CD14-positive monocyte (primary cell): ENCODE results near the gene GUCA1C. TPM values are rescaled to one million over a fixed set of nuclear protein-coding genes. Genes with fewer than 3 reads are reported as not detected.

Source experiments
- DNase-seq, 3 donors: peaks; one replicate each; pipeline ENCODE4 v3.0.0-alpha.2; 2011 to 2022
- H2AFZ ChIP-seq: 2 replicates; pipeline ENCODE4 v1.6.0; 2012; ENCODE audit warnings: mild to moderate bottlenecking, low read depth, low read length, inconsistent platforms; ENCODE audit not compliant: insufficient read depth, poor library complexity, severe bottlenecking
- H3K27ac ChIP-seq, 2 donors: 1 replicate in 1 of 2; 2 replicates in 1 of 2; pipeline ENCODE4 v1.5.1; 2012 to 2013; ENCODE audit warnings: low read length in 2 of 2, control low read depth in 1 of 2, inconsistent platforms in 1 of 2, low read depth in 1 of 2, mild to moderate bottlenecking in 1 of 2
- H3K27me3 ChIP-seq, 2 donors: one replicate each; pipeline versions ENCODE4 v1.6.0 to v1.6.1; 2011 to 2013; ENCODE audit warnings: low read length in 2 of 2; ENCODE audit not compliant: control insufficient read depth in 2 of 2, insufficient read depth in 2 of 2
- H3K36me3 ChIP-seq, 2 donors: replicated peaks in 1 of 2; 1 replicate in 1 of 2; 2 replicates in 1 of 2; pipeline versions ENCODE4 v1.5.1 to v1.6.1; 2012 to 2013; ENCODE audit warnings: low read length in 2 of 2, control low read depth in 1 of 2, inconsistent platforms in 1 of 2, mild to moderate bottlenecking in 1 of 2; ENCODE audit not compliant: insufficient read depth in 2 of 2, control insufficient read depth in 1 of 2
- H3K4me1 ChIP-seq, 2 donors: 1 replicate in 1 of 2; 2 replicates in 1 of 2; pipeline versions ENCODE4 v1.5.1 to v1.6.1; 2012 to 2013; ENCODE audit warnings: low read length in 2 of 2, control low read depth in 1 of 2, inconsistent platforms in 1 of 2, mild to moderate bottlenecking in 1 of 2, moderate library complexity in 1 of 2; ENCODE audit not compliant: insufficient read depth in 2 of 2, control insufficient read depth in 1 of 2
- H3K4me2 ChIP-seq: replicated peaks from 2 replicates; pipeline ENCODE3; 2012; ENCODE audit warnings: low read length, moderate library complexity, mild to moderate bottlenecking; ENCODE audit not compliant: poor library complexity, severe bottlenecking; ENCODE audit errors: extremely low read depth
- H3K4me3 ChIP-seq, 3 experiments: fragments of 200-600 bp in 1 of 3; sonication (generic) in 1 of 3; replicated peaks in 1 of 3; 1 replicate in 2 of 3; 2 replicates in 1 of 3; pipeline ENCODE4 v1.5.1; 2011 to 2013; ENCODE audit warnings: low read length in 3 of 3, mild to moderate bottlenecking in 3 of 3, control low read depth in 2 of 3, low read depth in 2 of 3, inconsistent platforms in 1 of 3, moderate library complexity in 1 of 3
- H3K79me2 ChIP-seq: 2 replicates; pipeline ENCODE4 v1.6.0; 2012; ENCODE audit warnings: mild to moderate bottlenecking, control low read depth, inconsistent platforms, low read length, moderate library complexity; ENCODE audit not compliant: insufficient read depth
- H3K9ac ChIP-seq: 2 replicates; pipeline ENCODE4 v1.6.0; 2017; ENCODE audit warnings: low read length, mild to moderate bottlenecking; ENCODE audit not compliant: insufficient read depth, poor library complexity, severe bottlenecking
- H3K9me3 ChIP-seq, 2 donors: replicated peaks in 1 of 2; 1 replicate in 1 of 2; 2 replicates in 1 of 2; pipeline versions ENCODE4 v1.5.1 to v1.6.1; 2012 to 2013; ENCODE audit warnings: low read length in 2 of 2, control low read depth in 1 of 2; ENCODE audit not compliant: control insufficient read depth in 1 of 2, insufficient read depth in 1 of 2
- H4K20me1 ChIP-seq: 2 replicates; pipeline ENCODE4 v1.6.0; 2012; ENCODE audit warnings: mild to moderate bottlenecking, low read length, control low read depth, moderate library complexity; ENCODE audit not compliant: insufficient read depth
- H3K27ac Mint-ChIP-seq, 7 donors: one replicate each; pipeline ENCODE4 v1.8.0; 2020; ENCODE audit warnings: mild to moderate bottlenecking in 7 of 7, mixed read lengths in 7 of 7, moderate library complexity in 6 of 7, inconsistent platforms in 2 of 7
- H3K27me3 Mint-ChIP-seq, 3 donors: one replicate each; pipeline ENCODE4 v1.8.0; 2021 to 2022; ENCODE audit warnings: low read depth in 3 of 3, mild to moderate bottlenecking in 3 of 3, mixed read lengths in 3 of 3, moderate library complexity in 3 of 3, inconsistent platforms in 1 of 3
- H3K36me3 Mint-ChIP-seq, 2 donors: one replicate each; pipeline ENCODE4 v1.8.0; 2020; ENCODE audit warnings: mixed read lengths in 2 of 2, inconsistent platforms in 1 of 2, mild to moderate bottlenecking in 1 of 2
- H3K4me1 Mint-ChIP-seq: one replicate; pipeline ENCODE4 v1.8.0; 2020; ENCODE audit warnings: mild to moderate bottlenecking, mixed read lengths
- H3K4me3 Mint-ChIP-seq, 2 donors: one replicate each; pipeline ENCODE4 v1.8.0; 2020; ENCODE audit warnings: mild to moderate bottlenecking in 2 of 2, mixed read lengths in 2 of 2, moderate library complexity in 1 of 2
- H3K9me3 Mint-ChIP-seq, 7 donors: one replicate each; pipeline ENCODE4 v1.8.0; 2020 to 2022; ENCODE audit warnings: mixed read lengths in 7 of 7, mild to moderate bottlenecking in 6 of 7, moderate library complexity in 6 of 7, inconsistent platforms in 2 of 7
- WGBS: methylation state at CpG from one replicate; pipeline ENCODE4 v1.1.5; 2013; ENCODE audit warnings: missing lambda C conversion rate; ENCODE audit not compliant: insufficient coverage; 5-methylcytosine and 5-hydroxymethylcytosine counted together
- intact Hi-C, 2 donors: fragments of 100-400 bp; cut with micrococcal nuclease; formaldehyde crosslinking; loops; one replicate each; pipeline versions ENCODE4 v1.15.0 to v1.15.1; 2023
- polyA plus RNA-seq, 3 donors: library from polyadenylated mRNA; depleted of rRNA in 1 of 3; unstranded in 2 of 3; stranded (reverse) in 1 of 3; fragments of 300-500 nt in 2 of 3; fragments of >200 nt in 1 of 3; fragmentation: Illumina TruSeq in 2 of 3; gene quantifications; 1 replicate in 2 of 3; 2 replicates in 1 of 3; pipeline ENCODE4 v1.2.3, GENCODE V29; 2012 to 2021
- TF ChIP-seq, protein P1 (sequence below): fragments of 200-600 bp; IDR thresholded peaks from one replicate; pipeline ENCODE4 v1.8.0; 2022; ENCODE audit warnings: antibody characterized with exemption, mild to moderate bottlenecking

Gene GUCA1C
- polyA plus RNA-seq, 3 donors = not detected

GRCh38 chr3:108972482-108972881, 18.8 kb upstream of the GUCA1C start:
- no peaks in the 10 kb centered on the region for H3K4me1 Mint-ChIP-seq
- H2AFZ ChIP-seq = no peak overlapping the region
- H3K4me3 Mint-ChIP-seq = no peak overlapping the region
- no peak for DNase-seq
- no peaks in the 10 kb centered on the region for H3K9me3 ChIP-seq
- no peak overlapping the region for H3K4me3 ChIP-seq
- H3K36me3 ChIP-seq = no peaks in the 10 kb centered on the region
- WGBS = no CpG with 5 or more reads among the region's 3 CpGs
- TF ChIP-seq, protein P1, sequence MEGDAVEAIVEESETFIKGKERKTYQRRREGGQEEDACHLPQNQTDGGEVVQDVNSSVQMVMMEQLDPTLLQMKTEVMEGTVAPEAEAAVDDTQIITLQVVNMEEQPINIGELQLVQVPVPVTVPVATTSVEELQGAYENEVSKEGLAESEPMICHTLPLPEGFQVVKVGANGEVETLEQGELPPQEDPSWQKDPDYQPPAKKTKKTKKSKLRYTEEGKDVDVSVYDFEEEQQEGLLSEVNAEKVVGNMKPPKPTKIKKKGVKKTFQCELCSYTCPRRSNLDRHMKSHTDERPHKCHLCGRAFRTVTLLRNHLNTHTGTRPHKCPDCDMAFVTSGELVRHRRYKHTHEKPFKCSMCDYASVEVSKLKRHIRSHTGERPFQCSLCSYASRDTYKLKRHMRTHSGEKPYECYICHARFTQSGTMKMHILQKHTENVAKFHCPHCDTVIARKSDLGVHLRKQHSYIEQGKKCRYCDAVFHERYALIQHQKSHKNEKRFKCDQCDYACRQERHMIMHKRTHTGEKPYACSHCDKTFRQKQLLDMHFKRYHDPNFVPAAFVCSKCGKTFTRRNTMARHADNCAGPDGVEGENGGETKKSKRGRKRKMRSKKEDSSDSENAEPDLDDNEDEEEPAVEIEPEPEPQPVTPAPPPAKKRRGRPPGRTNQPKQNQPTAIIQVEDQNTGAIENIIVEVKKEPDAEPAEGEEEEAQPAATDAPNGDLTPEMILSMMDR = no peak
- no peaks in the 10 kb centered on the region for H3K4me1 ChIP-seq
- no peak overlapping the region for H3K27ac ChIP-seq
- no peaks in the 10 kb centered on the region for H3K79me2 ChIP-seq
- no peak overlapping the region for H3K27ac Mint-ChIP-seq
- no peaks in the 10 kb centered on the region for H3K36me3 Mint-ChIP-seq
- no peak overlapping the region for H3K9ac ChIP-seq
- intact Hi-C loops = no loop called here
- no peaks in the 10 kb centered on the region for H4K20me1 ChIP-seq
- peaks cover 0 to 2% (median 0%) of the 10 kb centered on the region in 7 donors for H3K9me3 Mint-ChIP-seq
- H3K27me3 Mint-ChIP-seq = no peaks in the 10 kb centered on the region
- no peak overlapping the region for H3K4me2 ChIP-seq
- H3K27me3 ChIP-seq = no peaks in the 10 kb centered on the region

GRCh38 chr3:108970561-108970960, 16.9 kb upstream of the GUCA1C start:
- TF ChIP-seq, protein P1 = no peak
- no peak overlapping the region for H3K4me3 ChIP-seq
- no peaks in the 10 kb centered on the region for H3K79me2 ChIP-seq
- Mint-ChIP-seq H3K4me3 (no peak overlapping the region), H3K27me3 (no peaks in the 10 kb centered on the region), H3K36me3 (no peaks in the 10 kb centered on the region), H3K9me3 (peaks cover 0 to 3% (median 2%) of the 10 kb centered on the region in 7 donors), H3K27ac (no peak overlapping the region), H3K4me1 (no peaks in the 10 kb centered on the region)
- DNase-seq = no peak
- no peak overlapping the region for H3K9ac ChIP-seq
- no peaks in the 10 kb centered on the region for H3K9me3 ChIP-seq
- no peaks in the 10 kb centered on the region for H3K27me3 ChIP-seq
- H2AFZ ChIP-seq = no peak overlapping the region
- H3K4me2 ChIP-seq = no peak overlapping the region
- no peaks in the 10 kb centered on the region for H3K4me1 ChIP-seq
- intact Hi-C loops = no loop called here
- 0% methylated on average over 1 of the region's 3 CpGs for WGBS
- H3K36me3 ChIP-seq = no peaks in the 10 kb centered on the region
- H4K20me1 ChIP-seq = no peaks in the 10 kb centered on the region
- H3K27ac ChIP-seq = no peak overlapping the region
